GM12892 (cell line): ENCODE data around the gene KLHL12.
"Not testable (repeated sequence)": the region's sequence is repeated elsewhere in the genome, so short reads cannot be mapped to it uniquely, and the experiment has no call there.

Source experiments
- DNase-seq: peaks from one replicate; pipeline ENCODE4 v3.0.0; 2011; ENCODE audit not compliant: insufficient read length
- FAIRE-seq: peaks from 2 replicates; lab custom pipeline; 2011; peaks lifted over from hg19 to GRCh38; lab: Jason Lieb, UNC
- POLR2A ChIP-seq: IDR thresholded peaks from 2 replicates; pipeline ENCODE4 v1.6.1; 2011; ENCODE audit warnings: low read depth, low read length, control low read depth
- POLR2AphosphoS5 ChIP-seq: IDR thresholded peaks from 2 replicates; pipeline ENCODE4 v1.6.1; 2011; ENCODE audit warnings: low read depth, low read length, control low read depth
- TAF1 ChIP-seq: IDR thresholded peaks from 2 replicates; pipeline ENCODE4 v1.6.1; 2011; ENCODE audit warnings: low read depth, mild to moderate bottlenecking, control low read depth, low read length, borderline replicate concordance

Gene KLHL12

GRCh38 chr1:202941372-202941771, 14.3 kb upstream of the KLHL12 start:
- DNase-seq, result no peak
- no peak for TF ChIP-seq POLR2AphosphoS5
- no peak for TF ChIP-seq POLR2A
- no peak for TF ChIP-seq TAF1
- no peak for FAIRE-seq

- FAIRE-seq (no peak), DNase-seq (no peak)
- TF ChIP-seq POLR2AphosphoS5, result no peak
- TF ChIP-seq POLR2A, result no peak
- no peak for TF ChIP-seq TAF1
Measured at GRCh38 chr1:202940561-202940960, 13.5 kb upstream of the KLHL12 start.

GRCh38 chr1:202938287-202938925, 11.4 kb upstream of the KLHL12 start:
- no peak for FAIRE-seq
- no peak for DNase-seq
- TF ChIP-seq POLR2AphosphoS5 (no peak), POLR2A (no peak), TAF1 (no peak)

- DNase-seq, FAIRE-seq: not testable (repeated sequence)
Measured at GRCh38 chr1:202936409-202936808, 9.4 kb upstream of the KLHL12 start.

GRCh38 chr1:202935844-202936243, 8.8 kb upstream of the KLHL12 start:
- no peak for FAIRE-seq

GRCh38 chr1:202934755-202935154, 7.7 kb upstream of the KLHL12 start:
- TF ChIP-seq POLR2AphosphoS5 (no peak), POLR2A (no peak)
- no peak for FAIRE-seq
- DNase-seq, result no peak

More at GRCh38 chr1:202935844-202936243, 8.8 kb upstream of the KLHL12 start:
- TF ChIP-seq POLR2A, result no peak
- no peak for DNase-seq

GRCh38 chr1:202932476-202932875, 5.4 kb upstream of the KLHL12 start:
- TF ChIP-seq POLR2AphosphoS5, result no peak
- no peak for TF ChIP-seq TAF1
- no peak for TF ChIP-seq POLR2A
- FAIRE-seq (no peak), DNase-seq (no peak)

GRCh38 chr1:202923533-202923932, 3.5 kb downstream of the KLHL12 start:
- TF ChIP-seq POLR2A, result no peak
- no peak for TF ChIP-seq TAF1
- no peak for TF ChIP-seq POLR2AphosphoS5
- FAIRE-seq (no peak), DNase-seq (no peak)

- FAIRE-seq (peak; percentile 57), DNase-seq (no peak)
- TF ChIP-seq TAF1, result no peak
- no peak for TF ChIP-seq POLR2AphosphoS5
- TF ChIP-seq POLR2A, result no peak
Measured at GRCh38 chr1:202919615-202920014, 7.4 kb downstream of the KLHL12 start.

GRCh38 chr1:202915146-202915545, 11.9 kb downstream of the KLHL12 start:
- no peak for TF ChIP-seq TAF1
- no peak for TF ChIP-seq POLR2AphosphoS5
- no peak for TF ChIP-seq POLR2A
- FAIRE-seq, result no peak
- no peak for DNase-seq

- DNase-seq, FAIRE-seq: not testable (repeated sequence)
Measured at GRCh38 chr1:202912476-202912875, 14.6 kb downstream of the KLHL12 start.

GRCh38 chr1:202909494-202909893, 17.5 kb downstream of the KLHL12 start:
- no peak for TF ChIP-seq TAF1
- no peak for TF ChIP-seq POLR2A
- DNase-seq (no peak), FAIRE-seq (no peak)

- no peak for FAIRE-seq
- DNase-seq, result no peak
- TF ChIP-seq POLR2AphosphoS5 (no peak), POLR2A (no peak), TAF1 (no peak)
Measured at GRCh38 chr1:202908998-202909397, 18.0 kb downstream of the KLHL12 start.
